A673 (cell line): ENCODE results near the gene RERE. TPM values are rescaled to one million over a fixed set of nuclear protein-coding genes. Genes with fewer than 3 reads are reported as not detected.

Source experiments
- BruUV-seq: library from RNA; stranded (reverse); fragments of 400-500 nt; replicated peaks from 2 replicates; lab custom pipeline; 2021; lab: Mats Ljungman, UMichigan
- CTCF ChIA-PET: fragments of 300-600 bp; sonication (Branson Sonifier 250); formaldehyde crosslinking; loops from one replicate; lab custom pipeline; 2022; ENCODE audit warnings: antibody characterized with exemption; lab: Charles Lee
- POLR2A ChIA-PET: fragments of 300-600 bp; sonication (Branson Sonifier 250); formaldehyde crosslinking; loops from one replicate; lab custom pipeline; 2022; ENCODE audit warnings: antibody characterized with exemption; ENCODE audit not compliant: low non-redundant PET; lab: Charles Lee
- DNase-seq: peaks from one replicate; pipeline ENCODE4 v3.0.0-alpha.2; 2015; ENCODE audit warnings: low spot score
- H3K27ac ChIP-seq: fragments of 200-600 bp; sonication (generic); 2 replicates; pipeline ENCODE4 v1.5.1; 2016; ENCODE audit warnings: mixed run types, low read depth, mild to moderate bottlenecking, mixed read lengths, antibody characterized with exemption, low read length; ENCODE audit not compliant: poor library complexity, severe bottlenecking
- H3K27me3 ChIP-seq: fragments of 200-600 bp; sonication (generic); replicated peaks from 2 replicates; pipeline ENCODE4 v1.6.1; 2017; ENCODE audit warnings: mixed run types, low read depth, mild to moderate bottlenecking, mixed read lengths, antibody characterized with exemption, low read length; ENCODE audit not compliant: insufficient read depth, poor library complexity
- H3K36me3 ChIP-seq: fragments of 200-600 bp; sonication (generic); 2 replicates; pipeline ENCODE4 v1.6.1; 2016; ENCODE audit warnings: mixed run types, mild to moderate bottlenecking, mixed read lengths, antibody characterized with exemption, low read length; ENCODE audit not compliant: insufficient read depth, poor library complexity, severe bottlenecking
- H3K4me1 ChIP-seq: fragments of 200-600 bp; sonication (generic); 2 replicates; pipeline ENCODE4 v1.6.1; 2017; ENCODE audit warnings: mixed run types, mild to moderate bottlenecking, mixed read lengths, antibody characterized with exemption, low read length; ENCODE audit not compliant: insufficient read depth, poor library complexity, severe bottlenecking
- H3K4me3 ChIP-seq: fragments of 200-600 bp; sonication (generic); 2 replicates; pipeline ENCODE4 v1.5.1; 2016; ENCODE audit warnings: low read depth, mixed run types, mild to moderate bottlenecking, mixed read lengths, low read length; ENCODE audit not compliant: poor library complexity, severe bottlenecking
- H3K9me3 ChIP-seq: fragments of 200-600 bp; sonication (generic); 2 replicates; pipeline ENCODE4 v1.6.1; 2016; ENCODE audit warnings: mixed run types, low read depth, mild to moderate bottlenecking, mixed read lengths, antibody characterized with exemption, low read length; ENCODE audit not compliant: poor library complexity, severe bottlenecking
- EZH2 ChIP-seq: fragments of 200-600 bp; sonication (generic); IDR thresholded peaks from 2 replicates; pipeline ENCODE4 v1.6.1; 2017; ENCODE audit warnings: borderline replicate concordance, low read depth, mild to moderate bottlenecking, mixed read lengths, antibody characterized with exemption, low read length; ENCODE audit not compliant: poor library complexity, severe bottlenecking
- intact Hi-C: fragments of 100-400 bp; cut with micrococcal nuclease; formaldehyde crosslinking; loops from one replicate; pipeline ENCODE4 v1.10.0; 2022; ENCODE audit not compliant: unreplicated experiment
- total RNA-seq: library from RNA; stranded (reverse); gene quantifications from 2 replicates; pipeline ENCODE4 v1.2.3, GENCODE V29; 2021
- TF ChIP-seq, protein P1 (sequence below): fragments of 300-800, 200-600 bp; sonication (generic); conservative IDR thresholded peaks from 2 replicates; pipeline ENCODE4 v1.5.1; 2017; ENCODE audit warnings: low read depth, mild to moderate bottlenecking, antibody characterized with exemption, low read length, moderate library complexity, mixed read lengths

The RERE gene
- total RNA-seq, 1 experiment from 2014 or later = 188 TPM

DNA sequence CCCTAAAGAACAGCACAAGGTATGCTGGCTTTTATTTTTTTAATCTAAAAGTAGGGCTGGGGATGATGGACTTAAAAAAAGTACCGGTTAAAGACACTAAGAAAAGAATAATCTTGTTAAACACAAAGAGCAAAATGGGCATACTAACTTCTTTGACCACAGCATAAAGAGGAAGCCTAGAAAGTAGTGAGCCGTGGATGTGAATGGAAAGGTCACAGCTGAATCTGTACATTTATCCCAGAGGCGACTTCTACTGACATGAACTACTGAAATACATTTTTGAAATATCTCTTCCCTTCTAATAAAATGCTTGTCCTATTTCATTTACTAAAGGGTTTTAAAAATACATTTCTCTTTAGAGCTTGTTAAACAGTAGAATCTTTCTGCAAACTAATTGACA lies 358.8 kb downstream of the RERE start:
- ChIA-PET POLR2A (no interaction called here), CTCF (no interaction called here)
- H3K36me3 ChIP-seq = no peaks in the 10 kb centered on the region
- TF ChIP-seq, protein P1, sequence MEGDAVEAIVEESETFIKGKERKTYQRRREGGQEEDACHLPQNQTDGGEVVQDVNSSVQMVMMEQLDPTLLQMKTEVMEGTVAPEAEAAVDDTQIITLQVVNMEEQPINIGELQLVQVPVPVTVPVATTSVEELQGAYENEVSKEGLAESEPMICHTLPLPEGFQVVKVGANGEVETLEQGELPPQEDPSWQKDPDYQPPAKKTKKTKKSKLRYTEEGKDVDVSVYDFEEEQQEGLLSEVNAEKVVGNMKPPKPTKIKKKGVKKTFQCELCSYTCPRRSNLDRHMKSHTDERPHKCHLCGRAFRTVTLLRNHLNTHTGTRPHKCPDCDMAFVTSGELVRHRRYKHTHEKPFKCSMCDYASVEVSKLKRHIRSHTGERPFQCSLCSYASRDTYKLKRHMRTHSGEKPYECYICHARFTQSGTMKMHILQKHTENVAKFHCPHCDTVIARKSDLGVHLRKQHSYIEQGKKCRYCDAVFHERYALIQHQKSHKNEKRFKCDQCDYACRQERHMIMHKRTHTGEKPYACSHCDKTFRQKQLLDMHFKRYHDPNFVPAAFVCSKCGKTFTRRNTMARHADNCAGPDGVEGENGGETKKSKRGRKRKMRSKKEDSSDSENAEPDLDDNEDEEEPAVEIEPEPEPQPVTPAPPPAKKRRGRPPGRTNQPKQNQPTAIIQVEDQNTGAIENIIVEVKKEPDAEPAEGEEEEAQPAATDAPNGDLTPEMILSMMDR = no peak
- TF ChIP-seq EZH2 = no peak
- H3K4me1 ChIP-seq = peaks cover 76% of the 10 kb centered on the region
- intact Hi-C loops = no loop called here
- DNase-seq = no peak
- no peak overlapping the region for H3K4me3 ChIP-seq
- no peaks in the 10 kb centered on the region for H3K27me3 ChIP-seq
- peak overlapping the region; percentile 5 for H3K27ac ChIP-seq
- no peaks in the 10 kb centered on the region for H3K9me3 ChIP-seq
- no TSS peak for BruUV-seq

DNA sequence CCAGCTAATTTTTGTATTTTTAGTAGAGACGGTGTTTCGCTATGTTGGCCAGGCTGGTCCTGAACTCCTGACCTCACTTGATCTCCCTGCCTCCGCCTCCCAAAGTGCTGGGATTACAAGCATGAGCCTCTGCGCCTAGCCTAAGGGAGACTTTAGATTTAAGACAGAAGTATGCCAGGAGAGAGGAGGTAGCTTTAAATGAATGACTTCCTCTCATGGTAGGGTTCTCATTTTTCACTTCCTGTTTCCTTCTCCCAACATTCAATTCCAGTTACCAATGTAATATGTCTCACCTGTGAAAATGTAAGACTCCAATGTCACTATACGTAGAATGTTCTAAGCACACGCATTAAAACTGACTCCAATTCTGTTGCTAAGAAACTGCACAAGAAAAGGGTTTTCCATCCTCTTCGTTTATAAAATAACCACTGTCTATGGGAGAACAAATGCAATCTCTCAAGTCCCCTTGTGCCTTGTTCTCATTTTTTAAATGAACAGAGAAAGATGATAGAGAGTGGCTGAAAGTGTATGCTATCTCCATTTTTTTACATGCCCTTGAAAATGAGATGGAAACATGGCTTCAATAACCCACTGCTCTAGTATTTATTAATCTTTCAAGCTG lies 359.6 kb downstream of the RERE start:
- Histone ChIP-seq H3K4me3 (no peak overlapping the region), H3K9me3 (no peaks in the 10 kb centered on the region), H3K4me1 (peaks cover 73% of the 10 kb centered on the region), H3K36me3 (no peaks in the 10 kb centered on the region), H3K27ac (peak overlapping the region; percentile 5), H3K27me3 (no peaks in the 10 kb centered on the region)
- intact Hi-C loops = no loop called here
- TF ChIP-seq, protein P1 = no peak
- no peak for TF ChIP-seq EZH2
- CTCF ChIA-PET = interaction anchor here (0.5 to 0.6 kb wide), 2 partner anchors 23 to 703 kb away, joined by 3 to 7 read pairs; no protein-coding TSS in a partner anchor
- no TSS peak for BruUV-seq
- DNase-seq = no peak
- POLR2A ChIA-PET = no interaction called here

DNA sequence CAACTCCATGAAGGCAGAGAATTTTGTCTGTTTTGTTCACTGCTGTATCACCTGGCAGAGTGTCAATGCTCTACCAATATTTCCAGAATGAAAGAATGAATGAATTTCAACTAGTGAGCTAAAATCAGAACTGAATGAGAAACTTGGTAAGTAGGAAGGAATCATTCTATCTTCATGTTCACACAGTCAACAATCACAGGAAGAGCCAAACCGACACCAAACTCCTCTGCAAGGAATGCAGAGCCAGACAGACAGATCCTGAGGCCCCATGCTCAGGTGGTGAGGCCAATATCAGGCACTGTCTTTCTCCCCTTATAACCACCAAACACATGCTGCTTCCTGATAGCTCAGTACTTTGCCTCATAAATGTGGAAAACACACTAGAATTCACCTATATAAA lies 360.4 kb downstream of the RERE start:
- Histone ChIP-seq H3K4me3 (no peak overlapping the region), H3K9me3 (no peaks in the 10 kb centered on the region), H3K27me3 (no peaks in the 10 kb centered on the region), H3K36me3 (no peaks in the 10 kb centered on the region), H3K27ac (peak overlapping the region; percentile 18), H3K4me1 (peaks cover 73% of the 10 kb centered on the region)
- TF ChIP-seq EZH2 = no peak
- TF ChIP-seq, protein P1 = no peak
- ChIA-PET POLR2A (no interaction called here), CTCF (no interaction called here)
- intact Hi-C loops = no loop called here
- no TSS peak for BruUV-seq
- no peak for DNase-seq
